B cell (primary cell): ENCODE results near the gene IL1RAPL1. TPM values are rescaled to one million over a fixed set of nuclear protein-coding genes. Genes with fewer than 3 reads are reported as not detected.

ENCODE experiments used
- ATAC-seq: fragments of 200-7000 bp; cut with Tn5 transposase; one replicate; pipeline ENCODE4 v1.10.0; 2021; ENCODE audit warnings: low read depth, mild to moderate bottlenecking, moderate number of reproducible peaks, moderate library complexity
- CTCF ChIA-PET: fragments of 350-600 bp; sonication (Branson Sonifier 250); formaldehyde crosslinking; loops from one replicate; lab custom pipeline; 2021; ENCODE audit warnings: antibody characterized with exemption, inconsistent platforms; lab: Charles Lee
- POLR2A ChIA-PET: fragments of 350-600 bp; sonication (Branson Sonifier 250); formaldehyde crosslinking; loops from one replicate; lab custom pipeline; 2021; ENCODE audit warnings: antibody characterized with exemption; lab: Charles Lee
- DNase-seq: peaks from one replicate; pipeline ENCODE4 v3.0.0; 2013
- H2AFZ ChIP-seq: 2 replicates; pipeline ENCODE4 v1.6.1; 2012; ENCODE audit warnings: mild to moderate bottlenecking, low read depth, low read length; ENCODE audit not compliant: insufficient read depth, poor library complexity, severe bottlenecking
- H3K27ac ChIP-seq, 2 donors: 1 replicate in 1 of 2; 2 replicates in 1 of 2; pipeline ENCODE4 v1.5.1; 2012 to 2013; ENCODE audit warnings: low read length in 2 of 2, mild to moderate bottlenecking in 2 of 2, moderate library complexity in 1 of 2
- H3K27me3 ChIP-seq, 4 experiments: fragments of 200-600 bp in 1 of 4; sonication (generic) in 1 of 4; replicated peaks in 1 of 4; 1 replicate in 2 of 4; 2 replicates in 2 of 4; pipeline versions ENCODE4 v1.6.1 to v1.7.0; 2013 to 2016; ENCODE audit warnings: low read length in 3 of 4, mild to moderate bottlenecking in 2 of 4, mixed read lengths in 1 of 4, moderate library complexity in 1 of 4; ENCODE audit not compliant: insufficient read depth in 4 of 4, control insufficient read depth in 3 of 4; ENCODE audit errors: control extremely low read depth in 1 of 4
- H3K36me3 ChIP-seq, 2 experiments: replicated peaks in 1 of 2; 1 replicate in 1 of 2; 2 replicates in 1 of 2; pipeline versions ENCODE4 v1.6.1 to v1.7.1; 2013; ENCODE audit warnings: low read length in 1 of 2; ENCODE audit not compliant: insufficient read depth in 2 of 2, control insufficient read depth in 1 of 2; ENCODE audit errors: control extremely low read depth in 1 of 2, extremely low read depth in 1 of 2
- H3K4me1 ChIP-seq, 2 donors: fragments of 200-600 bp in 1 of 2; sonication (generic) in 1 of 2; 1 replicate in 1 of 2; 2 replicates in 1 of 2; pipeline versions ENCODE4 v1.5.1 to v1.6.1; 2013 to 2017; ENCODE audit warnings: low read length in 2 of 2; ENCODE audit not compliant: control insufficient read depth in 2 of 2, insufficient read depth in 2 of 2
- H3K4me2 ChIP-seq: replicated peaks from 2 replicates; pipeline ENCODE3; 2012; ENCODE audit warnings: mild to moderate bottlenecking, low read depth, low read length; ENCODE audit not compliant: poor library complexity, severe bottlenecking
- H3K4me3 ChIP-seq, 5 experiments: fragments of 200-600 bp in 1 of 5; sonication (generic) in 1 of 5; 1 replicate in 3 of 5; 2 replicates in 2 of 5; pipeline versions ENCODE4 v1.5.1 to v1.7.0; 2011 to 2016; ENCODE audit warnings: low read length in 4 of 5, mild to moderate bottlenecking in 4 of 5, low read depth in 2 of 5, control low read depth in 1 of 5, moderate library complexity in 1 of 5; ENCODE audit not compliant: insufficient read depth in 1 of 5; ENCODE audit errors: control extremely low read depth in 1 of 5, extremely low read depth in 1 of 5
- H3K79me2 ChIP-seq: fragments of 200-600 bp; sonication (generic); one replicate; pipeline ENCODE4 v1.6.0; 2016; ENCODE audit warnings: low read length; ENCODE audit not compliant: control insufficient read depth, insufficient read depth
- H3K9ac ChIP-seq: fragments of 200-600 bp; sonication (generic); 2 replicates; pipeline ENCODE4 v1.6.1; 2017; ENCODE audit warnings: mild to moderate bottlenecking, low read length, moderate library complexity
- H3K9me3 ChIP-seq, 3 donors: one replicate each; pipeline versions ENCODE4 v1.6.1 to v1.7.1; 2013; ENCODE audit warnings: low read length in 2 of 3; ENCODE audit not compliant: control insufficient read depth in 2 of 3, insufficient read depth in 1 of 3; ENCODE audit errors: control extremely low read depth in 1 of 3
- H4K20me1 ChIP-seq: 2 replicates; pipeline ENCODE4 v1.6.0; 2012; ENCODE audit warnings: mild to moderate bottlenecking, low read length; ENCODE audit not compliant: insufficient read depth, control insufficient read depth, poor library complexity, severe bottlenecking
- H3K27ac Mint-ChIP-seq: one replicate; pipeline ENCODE4 v1.8.0; 2021; ENCODE audit warnings: mixed read lengths
- H3K27me3 Mint-ChIP-seq: one replicate; pipeline ENCODE4 v1.8.0; 2021; ENCODE audit warnings: mixed read lengths
- H3K4me1 Mint-ChIP-seq: one replicate; pipeline ENCODE4 v1.8.0; 2021; ENCODE audit warnings: mixed read lengths
- H3K4me3 Mint-ChIP-seq: one replicate; pipeline ENCODE4 v1.8.0; 2021; ENCODE audit warnings: mixed read lengths
- H3K9me3 Mint-ChIP-seq: one replicate; pipeline ENCODE4 v1.8.0; 2022; ENCODE audit warnings: mixed read lengths; ENCODE audit not compliant: insufficient read depth
- CTCF ChIP-seq: fragments of 200-600 bp; IDR thresholded peaks from one replicate; pipeline ENCODE4 v1.8.0; 2022; ENCODE audit warnings: antibody characterized with exemption, mild to moderate bottlenecking
- EZH2 ChIP-seq: IDR thresholded peaks from 2 replicates; pipeline ENCODE4 v1.6.1; 2012; ENCODE audit warnings: borderline replicate concordance, low read depth, mild to moderate bottlenecking, moderate library complexity, low read length; ENCODE audit not compliant: insufficient read depth, poor library complexity, severe bottlenecking
- WGBS: methylation state at CpG from one replicate; pipeline ENCODE4 v1.1.5; 2013; ENCODE audit warnings: missing lambda C conversion rate; ENCODE audit not compliant: insufficient coverage; 5-methylcytosine and 5-hydroxymethylcytosine counted together
- intact Hi-C: fragments of 100-400 bp; cut with micrococcal nuclease; formaldehyde crosslinking; loops from one replicate; pipeline ENCODE4 v1.10.0; 2022
- polyA plus RNA-seq: library from polyadenylated mRNA; depleted of rRNA; stranded (reverse); fragments of >200 nt; gene quantifications from 2 replicates; pipeline ENCODE4 v1.2.3, GENCODE V29; 2012
- total RNA-seq, 2 donors: library from RNA; stranded (reverse); fragments of 120-200 nt in 1 of 2; gene quantifications; 1 replicate in 1 of 2; 2 replicates in 1 of 2; pipeline versions ENCODE4 v1.2.3 to v1.2.4, GENCODE V29; 2013 to 2022

Gene IL1RAPL1
- total and polyA plus RNA-seq, 2 donors (not counting 1 experiment from before 2014, with no cell fraction given): not detected

- Histone ChIP-seq H3K4me1 (no peaks in the 10 kb centered on the region), H3K79me2 (no peaks in the 10 kb centered on the region), H3K27me3 (no peaks in the 10 kb centered on the region), H3K4me3 (no peak overlapping the region), H2AFZ (no peak overlapping the region), H3K36me3 (no peaks in the 10 kb centered on the region), H3K9ac (no peak overlapping the region), H4K20me1 (no peaks in the 10 kb centered on the region), H3K9me3 (no peaks in the 10 kb centered on the region), H3K4me2 (no peak overlapping the region), H3K27ac (no peak overlapping the region)
- Mint-ChIP-seq H3K9me3 (no peaks in the 10 kb centered on the region), H3K4me1 (no peaks in the 10 kb centered on the region), H3K4me3 (no peak overlapping the region), H3K27me3 (no peaks in the 10 kb centered on the region), H3K27ac (no peak overlapping the region)
- DNase-seq: no peak
- no CpG with 5 or more reads among the region's 3 CpGs for WGBS
- TF ChIP-seq CTCF (no peak), EZH2 (no peak)
- no peak for ATAC-seq
- CTCF ChIA-PET: no interaction called here
- intact Hi-C loops: no loop called here
- POLR2A ChIA-PET: no interaction called here
These were observed 411.4 kb downstream of the IL1RAPL1 start for GRCh38 chrX:28998609-28999135.

- Histone ChIP-seq H3K79me2 (no peaks in the 10 kb centered on the region), H3K9me3 (no peaks in the 10 kb centered on the region), H3K27me3 (no peaks in the 10 kb centered on the region), H4K20me1 (no peaks in the 10 kb centered on the region), H3K4me3 (no peak overlapping the region), H3K27ac (no peak overlapping the region), H2AFZ (no peak overlapping the region), H3K4me1 (no peaks in the 10 kb centered on the region), H3K9ac (no peak overlapping the region), H3K4me2 (no peak overlapping the region), H3K36me3 (no peaks in the 10 kb centered on the region)
- no peaks in the 10 kb centered on the region for H3K4me1 Mint-ChIP-seq
- ATAC-seq (no peak), DNase-seq (no peak)
- no peaks in the 10 kb centered on the region for H3K9me3 Mint-ChIP-seq
- ChIA-PET CTCF (no interaction called here), POLR2A (no interaction called here)
- intact Hi-C loops: no loop called here
- no peak overlapping the region for H3K4me3 Mint-ChIP-seq
- TF ChIP-seq CTCF (no peak), EZH2 (no peak)
- no peak overlapping the region for H3K27ac Mint-ChIP-seq
- no peaks in the 10 kb centered on the region for H3K27me3 Mint-ChIP-seq
These were observed 425.6 kb downstream of the IL1RAPL1 start for GRCh38 chrX:29012867-29013266.
